Measurements from ENCODE around the gene UBTFL1. TPM values are rescaled to one million over a fixed set of nuclear protein-coding genes. Genes with fewer than 3 reads are reported as not detected.
A peak's percentile ranks its signal among the peaks of the same experiment; 100 is the strongest.

UBTFL1 gene
- total RNA-seq, 1 experiment from 2014 or later, result not detected

DNA sequence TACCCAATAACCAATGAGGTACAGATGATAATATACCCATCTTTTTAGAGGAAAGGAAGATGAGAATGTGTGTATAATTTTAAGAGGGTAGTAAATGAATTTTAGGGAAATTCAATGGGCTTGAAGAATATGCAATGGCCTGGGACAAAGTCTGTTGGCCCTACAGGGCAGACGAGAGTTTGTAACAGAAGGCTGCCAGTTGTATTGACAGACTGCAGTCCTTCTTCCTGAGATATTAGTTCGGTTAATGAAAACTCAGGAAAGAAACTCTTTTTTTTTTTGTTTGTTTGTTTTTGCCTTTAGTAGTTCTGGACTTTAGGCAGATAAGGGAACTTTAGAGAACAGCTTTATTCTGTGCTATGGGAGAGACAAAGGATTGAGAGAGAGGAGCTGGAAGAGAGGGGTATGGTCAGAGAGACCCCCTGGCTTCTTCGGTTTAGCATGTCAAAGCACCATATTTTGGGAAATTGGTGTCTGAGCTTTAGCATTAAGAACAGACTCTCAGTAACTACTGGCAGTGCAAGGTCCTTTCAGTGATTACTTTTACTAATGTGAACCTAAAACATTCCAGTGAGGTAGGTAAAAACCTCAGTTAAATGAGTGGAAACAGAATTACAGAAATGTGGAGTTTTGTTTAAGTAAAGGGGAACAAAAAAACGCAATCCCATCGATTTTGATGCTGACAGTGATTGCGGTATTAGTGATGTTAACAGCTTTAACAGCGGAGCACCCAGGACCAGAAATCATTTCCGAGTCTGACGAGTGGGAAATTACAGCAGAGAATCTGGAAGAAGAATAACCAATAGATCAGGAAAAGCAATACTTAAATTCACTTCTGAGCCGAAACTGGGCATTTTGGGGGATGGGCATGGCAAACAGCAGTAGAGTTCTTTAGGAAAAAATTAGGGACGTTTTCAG lies 48.1 kb downstream of the UBTFL1 start:
- no peak overlapping the region for H3K27ac ChIP-seq (ENCODE audit: low read length)
- H3F3A ChIP-seq (ENCODE audit: low read length, unreplicated experiment), result no peaks in the 10 kb centered on the region
- no TSS peak for BruUV-seq (replicated peaks)
- H3K79me2 ChIP-seq (ENCODE audit: low read length), result no peaks in the 10 kb centered on the region
- no peak overlapping the region for H3K4me3 ChIP-seq (ENCODE audit: low read length)
- intact Hi-C loops (cut with micrococcal nuclease), result no loop called here
- no peaks in the 10 kb centered on the region for H3K36me3 ChIP-seq (ENCODE audit: low read depth, low read length)
- DNase-seq (no peak), ATAC-seq (no peak)
- H3K4me2 ChIP-seq (ENCODE audit: low read length), result peak overlapping the region; percentile 56; the same call in 1 of the 2 replicates
- H3K9me3 ChIP-seq (ENCODE audit: low read length), result no peaks in the 10 kb centered on the region
- POLR2A ChIA-PET (ENCODE audit: unreplicated experiment), result no interaction called here
- H3K9ac ChIP-seq (ENCODE audit: low read length), result no peak overlapping the region
- TF ChIP-seq, protein P1, sequence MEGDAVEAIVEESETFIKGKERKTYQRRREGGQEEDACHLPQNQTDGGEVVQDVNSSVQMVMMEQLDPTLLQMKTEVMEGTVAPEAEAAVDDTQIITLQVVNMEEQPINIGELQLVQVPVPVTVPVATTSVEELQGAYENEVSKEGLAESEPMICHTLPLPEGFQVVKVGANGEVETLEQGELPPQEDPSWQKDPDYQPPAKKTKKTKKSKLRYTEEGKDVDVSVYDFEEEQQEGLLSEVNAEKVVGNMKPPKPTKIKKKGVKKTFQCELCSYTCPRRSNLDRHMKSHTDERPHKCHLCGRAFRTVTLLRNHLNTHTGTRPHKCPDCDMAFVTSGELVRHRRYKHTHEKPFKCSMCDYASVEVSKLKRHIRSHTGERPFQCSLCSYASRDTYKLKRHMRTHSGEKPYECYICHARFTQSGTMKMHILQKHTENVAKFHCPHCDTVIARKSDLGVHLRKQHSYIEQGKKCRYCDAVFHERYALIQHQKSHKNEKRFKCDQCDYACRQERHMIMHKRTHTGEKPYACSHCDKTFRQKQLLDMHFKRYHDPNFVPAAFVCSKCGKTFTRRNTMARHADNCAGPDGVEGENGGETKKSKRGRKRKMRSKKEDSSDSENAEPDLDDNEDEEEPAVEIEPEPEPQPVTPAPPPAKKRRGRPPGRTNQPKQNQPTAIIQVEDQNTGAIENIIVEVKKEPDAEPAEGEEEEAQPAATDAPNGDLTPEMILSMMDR (conservative IDR thresholded peaks at IDR 0.05; ENCODE audit: low read depth, low read length), result no peak
- TF ChIP-seq EZH2phosphoT487 (IDR thresholded peaks at IDR 0.05; ENCODE audit: borderline replicate concordance, low read length) (no peak), EZH2 (IDR thresholded peaks at IDR 0.05; ENCODE audit: low read length, unreplicated experiment) (no peak)
- no peaks in the 10 kb centered on the region for H3K4me1 ChIP-seq (ENCODE audit: insufficient read depth, low read length)
- H3K27me3 ChIP-seq (ENCODE audit: low read length), result peaks cover 41% of the 10 kb centered on the region
- H4K20me1 ChIP-seq (ENCODE audit: low read length), result no peaks in the 10 kb centered on the region
- H3K9me2 ChIP-seq (replicated peaks; ENCODE audit: low read length), result no peaks in the 10 kb centered on the region
- CTCF ChIA-PET, result no interaction called here
- no peak overlapping the region for H2AFZ ChIP-seq (ENCODE audit: low read length)

DNA sequence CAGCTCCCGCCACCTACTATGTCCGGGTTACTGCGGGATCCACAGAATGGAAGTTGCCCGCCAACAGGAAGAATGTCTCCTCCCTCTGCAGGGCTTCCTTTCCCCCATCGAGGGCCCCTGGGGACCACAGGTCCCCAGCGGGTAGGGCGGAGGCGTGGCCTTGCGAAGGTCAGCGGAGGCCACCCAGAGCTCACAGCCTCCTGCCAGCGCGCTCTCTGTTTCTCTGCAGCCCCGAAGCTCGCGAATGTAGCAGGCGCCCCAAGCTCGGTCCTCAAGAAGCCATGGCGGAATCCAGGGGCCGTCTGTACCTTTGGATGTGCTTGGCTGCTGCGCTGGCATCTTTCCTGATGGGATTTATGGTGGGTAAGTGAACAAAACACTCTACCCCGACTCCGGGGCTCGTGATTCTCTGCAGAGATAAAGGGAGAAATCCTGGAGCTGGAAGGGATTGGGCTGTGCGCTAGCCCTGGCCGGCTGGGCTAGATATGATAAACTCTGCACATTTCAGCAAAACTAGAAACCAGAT lies 48.8 kb downstream of the UBTFL1 start, which contains the start of gene NAALAD2:
NAALAD2 (plus strand) TSS at position 186 of the 526 bp plus-strand sequence; CDS start at position 282, 96 bp downstream.
- no peak within 1 kb of the TSS for H2AFZ ChIP-seq (ENCODE audit: low read length)
- H3K79me2 ChIP-seq (ENCODE audit: low read length), result no peaks in the 10 kb centered on the region
- CTCF ChIA-PET, result no interaction called here
- DNase-seq, result no peak
- POLR2A ChIA-PET (ENCODE audit: unreplicated experiment), result interaction anchor here (0.6 kb wide), 1 partner anchor 103 kb away, joined by 3 read pairs; no protein-coding TSS in a partner anchor
- H3K9me2 ChIP-seq (replicated peaks; ENCODE audit: low read length), result no peaks in the 10 kb centered on the region
- no peaks in the 10 kb centered on the region for H3K4me1 ChIP-seq (ENCODE audit: insufficient read depth, low read length)
- BruUV-seq (replicated peaks), result no TSS peak
- H3K9ac ChIP-seq (ENCODE audit: low read length), result no peak within 1 kb of the TSS
- H3K36me3 ChIP-seq (ENCODE audit: low read depth, low read length), result no peaks in the 10 kb centered on the region
- H3K4me2 ChIP-seq (ENCODE audit: low read length), result peak within 1 kb of the TSS; percentile 56
- H3K27me3 ChIP-seq (ENCODE audit: low read length), result peaks cover 44% of the 10 kb centered on the region
- no peak for ATAC-seq
- intact Hi-C loops (cut with micrococcal nuclease), result no loop called here
- peak within 1 kb of the TSS; percentile 50 for H3K4me3 ChIP-seq (ENCODE audit: low read length)
- H3F3A ChIP-seq (ENCODE audit: low read length, unreplicated experiment), result no peaks in the 10 kb centered on the region
- H3K9me3 ChIP-seq (ENCODE audit: low read length), result no peaks in the 10 kb centered on the region
- no peaks in the 10 kb centered on the region for H4K20me1 ChIP-seq (ENCODE audit: low read length)
- TF ChIP-seq, protein P1 (conservative IDR thresholded peaks at IDR 0.05; ENCODE audit: low read depth, low read length), result no peak
- no peak; the same call in 1 of the 2 replicates for TF ChIP-seq EZH2phosphoT487 (IDR thresholded peaks at IDR 0.05; ENCODE audit: borderline replicate concordance, low read length)
- no peak for TF ChIP-seq EZH2 (IDR thresholded peaks at IDR 0.05; ENCODE audit: low read length, unreplicated experiment)
- H3K27ac ChIP-seq (ENCODE audit: low read length), result no peak within 1 kb of the TSS

Measured in PC-3 (cell line).